ENCODE measurements around the gene HS3ST2.

GRCh38 chr16:22806811-22807210 is 7.2 kb upstream of the HS3ST2 start:
- TF ChIP-seq POLR2A (IDR thresholded peaks at IDR 0.05), result no peak
- no peak for TF ChIP-seq CTCF (IDR thresholded peaks at IDR 0.05 in 8 of 11, conservative IDR thresholded peaks at IDR 0.05 in 3 of 11)
- no peak for TF ChIP-seq POLR2AphosphoS5 (IDR thresholded peaks at IDR 0.05)

Data from spleen (tissue), 7 donors.